HG03103 (cell line): ENCODE results near the gene DUSP9.
"Not testable (repeated sequence)": the region's sequence is repeated elsewhere in the genome, so short reads cannot be mapped to it uniquely, and the experiment has no call there.

ENCODE experiments used
- ATAC-seq: cut with Tn5 transposase; IDR thresholded peaks from one replicate; pipeline ENCODE4 v1.9.1; 2021; ENCODE audit warnings: low read depth; ENCODE audit not compliant: unreplicated experiment

Gene DUSP9

DNA sequence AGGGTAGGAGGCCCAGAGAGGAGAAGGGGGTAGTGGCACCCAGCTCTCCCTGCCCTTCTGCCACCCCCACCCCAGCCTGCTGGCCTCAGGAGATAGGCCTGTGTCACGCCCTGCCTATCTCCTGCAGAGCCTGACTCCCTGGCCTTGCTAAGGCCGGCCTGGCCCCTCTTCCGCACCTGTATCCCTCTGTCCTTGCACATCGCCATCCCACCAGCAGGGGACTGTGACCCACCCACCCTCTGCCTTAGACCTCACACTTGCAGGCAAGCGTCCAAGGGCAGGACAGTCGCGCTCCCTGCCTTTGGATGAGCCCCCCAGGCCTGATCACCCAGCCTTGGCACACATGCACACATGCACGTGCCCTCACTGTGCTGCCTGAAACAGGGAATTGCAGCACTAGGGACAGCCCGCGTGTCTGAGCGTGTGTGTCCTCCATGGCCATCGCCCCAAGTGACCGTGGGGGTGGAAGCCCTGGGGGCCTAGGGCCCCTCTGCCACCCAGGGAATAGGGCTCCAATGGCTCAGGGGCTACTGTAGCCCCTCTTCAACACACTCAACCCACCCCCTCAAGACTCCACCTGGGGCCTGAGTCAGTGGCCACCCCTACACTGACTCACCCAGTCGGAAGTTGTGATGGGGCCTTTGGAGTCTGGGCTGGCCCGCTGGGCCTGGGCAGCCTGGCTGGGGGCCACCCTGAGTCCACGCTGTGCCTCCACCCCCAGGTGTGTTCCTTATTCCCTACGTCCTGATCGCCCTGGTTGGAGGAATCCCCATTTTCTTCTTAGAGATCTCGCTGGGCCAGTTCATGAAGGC lies 42.9 kb downstream of the DUSP9 start:
- ATAC-seq: no peak

DNA sequence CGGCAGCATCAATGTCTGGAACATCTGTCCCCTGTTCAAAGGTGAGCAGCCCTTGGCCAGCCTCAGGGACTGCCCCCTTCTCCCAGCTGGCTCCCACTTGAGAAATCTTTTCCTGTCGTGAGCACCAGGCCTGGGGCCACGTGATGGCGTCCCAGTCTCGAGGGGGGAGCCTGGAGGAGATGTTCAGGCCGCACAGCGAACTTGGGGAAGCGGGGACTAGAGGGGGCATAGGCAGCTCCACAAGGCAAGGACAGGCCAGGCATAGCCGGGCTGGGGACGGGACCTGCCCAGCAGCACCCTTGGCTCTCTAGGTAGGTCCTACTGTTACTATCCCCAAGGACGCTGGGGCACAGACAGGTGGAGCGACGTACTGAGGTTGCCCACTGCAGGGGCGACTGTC lies 43.5 kb downstream of the DUSP9 start:
- no peak for ATAC-seq

DNA sequence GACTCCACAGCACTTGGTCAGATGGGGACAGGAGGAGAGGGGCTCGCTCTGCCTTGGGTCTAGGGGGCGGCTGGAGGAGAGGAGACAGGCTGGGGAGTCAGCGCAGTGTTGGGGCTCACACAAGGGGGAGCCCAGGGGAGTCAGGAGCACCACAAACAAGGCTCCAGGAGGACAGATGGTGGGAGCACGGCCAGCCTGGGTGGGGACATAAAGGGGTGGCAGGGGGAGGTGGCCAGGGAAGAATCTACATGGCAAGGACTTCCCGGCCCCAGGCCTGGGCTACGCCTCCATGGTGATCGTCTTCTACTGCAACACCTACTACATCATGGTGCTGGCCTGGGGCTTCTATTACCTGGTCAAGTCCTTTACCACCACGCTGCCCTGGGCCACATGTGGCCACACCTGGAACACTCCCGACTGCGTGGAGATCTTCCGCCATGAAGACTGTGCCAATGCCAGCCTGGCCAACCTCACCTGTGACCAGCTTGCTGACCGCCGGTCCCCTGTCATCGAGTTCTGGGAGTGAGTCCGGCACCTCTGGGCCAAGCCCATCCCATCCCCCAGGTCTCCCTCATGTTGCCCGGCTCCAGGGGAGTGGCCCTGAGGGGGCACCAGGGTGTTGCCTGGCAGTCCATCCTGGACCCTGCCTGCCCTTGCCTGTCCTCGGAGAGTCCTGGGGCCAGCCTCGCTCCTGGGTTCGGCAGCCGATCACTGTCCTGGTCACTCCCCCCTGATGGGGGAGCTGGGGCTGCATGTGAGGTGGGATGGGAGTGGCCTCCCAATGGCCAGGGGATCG lies 44.2 kb downstream of the DUSP9 start:
- not testable (repeated sequence) for ATAC-seq

DNA sequence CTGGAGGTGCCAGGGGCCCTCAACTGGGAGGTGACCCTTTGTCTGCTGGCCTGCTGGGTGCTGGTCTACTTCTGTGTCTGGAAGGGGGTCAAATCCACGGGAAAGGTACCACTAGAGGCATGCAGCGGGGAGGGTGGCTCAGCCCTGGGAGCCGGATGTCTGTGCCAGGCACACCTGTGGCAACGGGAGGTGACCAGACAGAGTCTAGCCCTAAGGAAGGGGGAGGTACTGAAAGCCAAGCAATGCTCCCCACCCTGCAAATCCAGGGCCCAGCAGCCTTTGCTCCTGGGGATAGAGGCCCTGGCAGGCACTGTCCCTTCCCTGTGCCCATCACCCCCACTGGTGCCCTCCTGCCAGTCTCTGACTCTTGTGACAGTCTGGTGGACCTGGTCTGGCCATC lies 45.0 kb downstream of the DUSP9 start:
- ATAC-seq: no peak

DNA sequence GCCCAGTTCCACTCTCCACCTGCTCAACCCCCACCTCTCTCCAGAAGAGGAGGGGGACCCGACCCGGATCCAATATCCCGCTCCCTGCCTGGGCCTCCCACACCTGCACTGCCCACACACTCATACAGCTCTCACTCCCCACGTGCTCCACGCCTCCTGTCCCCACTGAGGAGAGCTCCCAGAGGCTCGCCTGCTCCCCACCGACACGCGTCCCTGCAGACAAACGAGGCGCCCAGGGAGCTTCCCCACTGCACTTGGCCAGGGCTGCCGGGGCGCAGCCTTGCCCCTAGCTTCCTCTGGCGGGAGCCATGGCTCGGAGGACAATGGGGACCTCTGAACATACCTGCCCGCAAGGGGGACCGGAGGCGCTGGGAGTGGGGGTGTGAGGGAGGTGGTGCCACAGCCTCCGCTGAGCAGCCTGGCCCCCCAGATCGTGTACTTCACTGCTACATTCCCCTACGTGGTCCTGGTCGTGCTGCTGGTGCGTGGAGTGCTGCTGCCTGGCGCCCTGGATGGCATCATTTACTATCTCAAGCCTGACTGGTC lies 45.7 kb downstream of the DUSP9 start:
- no peak for ATAC-seq

DNA sequence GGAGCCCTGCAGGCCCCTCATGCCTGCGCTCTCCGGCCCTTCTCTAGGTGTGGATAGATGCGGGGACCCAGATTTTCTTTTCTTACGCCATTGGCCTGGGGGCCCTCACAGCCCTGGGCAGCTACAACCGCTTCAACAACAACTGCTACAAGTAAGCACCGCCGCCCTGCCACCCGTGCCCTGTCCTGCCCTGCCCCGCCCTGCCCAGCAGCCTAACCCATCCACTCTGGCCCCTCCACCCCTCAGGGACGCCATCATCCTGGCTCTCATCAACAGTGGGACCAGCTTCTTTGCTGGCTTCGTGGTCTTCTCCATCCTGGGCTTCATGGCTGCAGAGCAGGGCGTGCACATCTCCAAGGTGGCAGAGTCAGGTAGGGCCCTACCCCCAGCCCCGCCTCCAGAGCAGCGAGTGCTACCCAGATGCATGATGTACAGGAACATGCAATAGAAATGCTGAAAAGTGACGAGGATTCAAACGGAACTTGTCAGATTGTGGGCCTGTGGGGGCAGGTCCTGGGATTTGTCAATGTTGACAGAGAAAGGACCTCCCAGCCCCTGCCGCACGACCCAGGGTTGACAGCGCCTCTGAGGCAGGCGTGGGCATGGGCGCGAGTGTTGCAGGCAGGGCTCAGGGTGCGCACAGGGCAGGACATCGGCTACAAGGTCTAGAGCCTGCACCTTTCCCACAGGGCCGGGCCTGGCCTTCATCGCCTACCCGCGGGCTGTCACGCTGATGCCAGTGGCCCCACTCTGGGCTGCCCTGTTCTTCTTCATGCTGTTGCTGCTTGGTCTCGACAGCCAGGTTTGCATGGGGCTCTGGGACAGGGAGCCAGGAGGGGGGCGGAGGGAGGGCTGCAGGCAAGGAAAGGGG lies 46.4 kb downstream of the DUSP9 start:
- no peak for ATAC-seq

DNA sequence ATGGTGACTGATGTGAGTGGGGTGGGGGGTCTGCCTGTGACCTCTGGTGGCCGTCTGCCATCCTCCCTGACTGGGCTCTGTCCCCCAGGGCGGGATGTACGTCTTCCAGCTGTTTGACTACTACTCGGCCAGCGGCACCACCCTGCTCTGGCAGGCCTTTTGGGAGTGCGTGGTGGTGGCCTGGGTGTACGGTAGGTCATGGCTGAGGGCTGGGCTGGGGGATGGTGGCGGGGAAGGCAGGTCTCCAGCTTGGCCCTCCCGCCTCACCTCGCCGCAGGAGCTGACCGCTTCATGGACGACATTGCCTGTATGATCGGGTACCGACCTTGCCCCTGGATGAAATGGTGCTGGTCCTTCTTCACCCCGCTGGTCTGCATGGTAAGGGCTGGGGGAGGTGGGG lies 47.3 kb downstream of the DUSP9 start:
- not testable (repeated sequence) for ATAC-seq

DNA sequence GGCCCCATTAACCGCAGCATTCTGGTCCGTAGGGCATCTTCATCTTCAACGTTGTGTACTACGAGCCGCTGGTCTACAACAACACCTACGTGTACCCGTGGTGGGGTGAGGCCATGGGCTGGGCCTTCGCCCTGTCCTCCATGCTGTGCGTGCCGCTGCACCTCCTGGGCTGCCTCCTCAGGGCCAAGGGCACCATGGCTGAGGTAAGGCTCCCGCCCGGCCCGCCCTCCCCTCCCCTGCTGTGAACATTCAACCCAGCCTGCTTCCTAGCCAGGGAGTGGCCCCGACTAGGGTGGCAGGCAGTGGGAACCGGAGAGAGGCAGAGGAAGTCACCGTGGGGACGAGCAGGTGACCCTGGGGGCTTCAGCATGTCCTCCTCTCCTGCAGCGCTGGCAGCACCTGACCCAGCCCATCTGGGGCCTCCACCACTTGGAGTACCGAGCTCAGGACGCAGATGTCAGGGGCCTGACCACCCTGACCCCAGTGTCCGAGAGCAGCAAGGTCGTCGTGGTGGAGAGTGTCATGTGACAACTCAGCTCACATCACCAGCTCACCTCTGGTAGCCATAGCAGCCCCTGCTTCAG lies 47.8 kb downstream of the DUSP9 start:
- ATAC-seq: no peak

DNA sequence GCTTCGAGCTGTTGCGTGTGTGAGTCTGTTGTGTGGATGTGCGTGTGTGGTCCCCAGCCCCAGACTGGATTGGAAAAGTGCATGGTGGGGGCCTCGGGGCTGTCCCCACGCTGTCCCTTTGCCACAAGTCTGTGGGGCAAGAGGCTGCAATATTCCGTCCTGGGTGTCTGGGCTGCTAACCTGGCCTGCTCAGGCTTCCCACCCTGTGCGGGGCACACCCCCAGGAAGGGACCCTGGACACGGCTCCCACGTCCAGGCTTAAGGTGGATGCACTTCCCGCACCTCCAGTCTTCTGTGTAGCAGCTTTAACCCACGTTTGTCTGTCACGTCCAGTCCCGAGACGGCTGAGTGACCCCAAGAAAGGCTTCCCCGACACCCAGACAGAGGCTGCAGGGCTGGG lies 49.1 kb downstream of the DUSP9 start:
- ATAC-seq: no peak

DNA sequence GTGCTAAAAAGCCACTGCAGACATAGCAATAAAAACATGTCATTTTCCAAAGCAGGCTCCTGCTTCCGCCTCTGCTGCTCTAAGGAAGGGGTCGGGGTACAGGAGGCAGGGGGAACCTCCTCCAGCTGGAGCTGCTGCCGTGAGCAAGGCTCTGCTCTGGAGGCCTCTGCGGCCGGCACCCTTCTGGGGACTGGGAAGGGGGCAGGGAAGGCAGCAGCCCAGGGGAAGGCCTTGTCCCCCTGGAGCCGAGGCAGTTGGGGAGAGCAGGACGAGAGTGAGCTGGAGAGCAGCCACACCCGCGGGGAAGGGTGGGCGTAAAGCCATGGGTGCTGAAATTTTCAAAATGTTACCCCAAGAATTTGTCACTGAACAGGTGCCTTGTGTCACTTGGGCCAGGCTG lies 49.5 kb downstream of the DUSP9 start:
- ATAC-seq: not testable (repeated sequence)

DNA sequence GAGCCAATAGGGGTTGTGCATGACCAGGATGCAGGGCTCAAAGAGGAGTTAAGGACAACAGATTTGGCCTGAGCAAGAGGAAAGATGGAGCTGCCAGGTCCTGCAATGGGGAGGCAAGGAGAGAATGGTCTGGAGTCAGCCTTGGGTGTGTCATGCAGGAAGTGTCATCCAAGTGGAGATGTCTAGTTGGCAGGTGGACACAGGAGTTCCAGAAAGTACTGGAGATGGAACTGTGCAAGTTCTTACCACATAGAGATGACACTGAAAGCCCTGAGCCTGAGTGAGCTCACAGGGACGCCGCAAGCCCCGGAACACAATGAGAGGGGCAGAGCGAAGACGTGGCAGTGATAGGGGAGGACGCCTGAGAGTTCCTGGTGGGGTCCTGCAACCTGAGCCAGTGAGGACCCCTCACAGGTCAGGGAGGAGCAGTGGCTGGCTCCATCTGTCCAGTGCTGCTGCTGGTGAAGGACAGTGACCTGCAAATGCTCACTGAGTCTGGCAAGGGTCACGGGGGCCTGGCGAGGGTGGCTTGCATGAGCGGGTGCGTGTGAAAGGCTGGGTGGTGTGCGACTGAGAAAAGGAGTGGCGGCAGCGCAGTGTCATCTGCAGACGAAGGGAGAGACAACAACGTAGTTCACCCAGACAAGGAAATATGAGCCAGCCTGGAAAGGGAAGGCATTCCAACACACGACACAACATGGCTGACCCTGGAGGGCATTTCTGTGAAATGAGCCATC lies 50.2 kb downstream of the DUSP9 start:
- ATAC-seq: not testable (repeated sequence)

DNA sequence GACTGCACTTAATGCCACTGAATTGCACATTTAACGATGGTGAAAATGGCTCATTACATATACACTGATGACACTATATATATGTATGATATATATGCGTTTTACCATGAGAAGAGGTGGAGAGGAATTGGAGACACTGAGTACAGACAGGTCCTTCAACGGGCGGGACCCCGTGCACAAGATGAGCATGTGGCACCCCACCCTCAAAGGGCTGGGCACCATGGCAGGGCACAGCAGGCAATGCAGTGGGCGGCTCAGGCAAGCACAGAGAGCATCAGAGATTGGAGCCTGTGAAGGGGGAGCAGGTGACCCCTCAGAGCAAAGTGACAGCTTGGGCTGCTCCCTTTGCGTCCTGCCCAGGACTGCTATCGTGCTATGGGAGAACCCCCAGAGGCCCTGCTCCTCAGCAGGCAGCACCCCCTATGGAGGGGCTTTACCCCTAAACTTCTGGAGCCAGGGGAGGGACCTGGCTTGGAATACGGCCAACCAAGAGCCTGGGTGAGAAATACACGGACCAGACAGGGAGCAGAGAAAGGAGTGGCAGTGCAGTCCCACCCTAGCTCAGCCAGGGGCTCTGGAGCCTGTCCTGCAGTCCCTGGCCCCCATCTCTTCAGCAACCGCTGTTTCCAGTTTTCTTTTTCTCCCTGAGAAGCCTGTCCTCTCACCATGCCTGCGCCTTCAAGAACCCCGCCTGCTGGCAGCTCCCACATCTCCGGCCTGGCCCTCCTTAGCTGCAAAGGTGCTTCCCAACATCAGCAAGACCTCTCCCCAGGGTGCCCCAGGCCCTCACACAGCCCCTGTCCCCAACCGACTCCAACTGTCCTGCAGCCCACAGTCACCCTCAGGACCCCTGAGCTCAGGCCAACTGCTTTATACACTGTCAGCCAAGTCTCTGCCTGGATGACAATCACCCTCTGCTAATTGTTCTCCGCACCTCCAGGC lies 51.2 kb downstream of the DUSP9 start:
- ATAC-seq: no peak

DNA sequence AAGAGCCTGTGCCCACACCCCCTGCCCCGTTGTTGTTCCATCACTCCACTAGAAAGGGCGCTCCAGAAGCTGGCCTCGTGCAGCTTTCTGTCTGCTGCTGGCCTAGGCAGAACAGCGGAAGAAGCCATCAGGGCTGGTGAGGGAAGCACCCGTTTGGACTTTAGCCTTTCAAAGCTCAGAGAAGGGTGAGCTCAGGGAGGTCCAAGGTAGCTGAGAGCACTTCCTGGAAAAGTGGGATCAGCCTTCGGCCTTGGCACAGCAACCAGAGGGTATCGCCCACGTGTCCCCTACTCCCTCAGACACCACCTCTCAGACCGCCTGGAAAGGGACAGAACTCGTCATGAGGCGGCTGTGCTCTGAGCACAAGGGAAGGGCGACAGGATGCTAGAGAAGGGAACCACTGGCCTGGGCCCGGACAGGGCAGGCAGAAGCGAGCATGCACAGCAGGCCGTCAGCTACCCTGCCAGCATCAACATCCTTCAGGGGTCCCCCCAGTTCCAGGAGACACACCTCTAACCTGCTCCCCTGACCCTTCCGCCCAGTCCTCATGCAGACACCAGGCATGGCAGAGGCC lies 52.3 kb downstream of the DUSP9 start:
- not testable (repeated sequence) for ATAC-seq

DNA sequence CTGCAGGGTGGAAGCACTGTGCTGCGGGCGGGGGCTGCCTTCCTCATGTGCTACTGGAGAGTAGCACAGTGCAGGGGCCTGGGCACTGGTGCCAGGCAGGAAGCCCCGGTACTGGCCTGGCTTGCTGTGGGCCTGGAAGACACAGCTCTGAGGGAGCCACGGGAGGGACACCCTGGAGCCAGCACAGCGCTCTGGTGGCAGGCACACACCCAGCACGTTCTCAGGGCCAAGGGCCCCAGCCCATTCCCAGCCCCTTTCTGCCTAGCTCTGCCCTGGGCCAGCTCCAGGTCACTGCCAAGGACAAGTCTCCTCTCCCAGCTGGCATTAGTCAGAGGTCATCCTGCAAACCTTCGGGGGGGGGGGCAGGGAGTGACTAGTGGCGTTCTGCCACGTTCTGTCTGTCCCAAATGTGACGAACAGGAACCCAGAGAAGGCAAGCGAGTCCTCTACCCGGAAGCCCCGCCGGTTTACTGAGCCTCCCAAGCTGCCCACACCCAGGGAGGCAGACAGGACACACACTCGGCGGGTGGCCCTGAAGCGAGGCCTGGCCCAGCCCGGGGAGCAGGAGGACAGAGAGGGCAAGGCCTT lies 52.9 kb downstream of the DUSP9 start:
- not testable (repeated sequence) for ATAC-seq

DNA sequence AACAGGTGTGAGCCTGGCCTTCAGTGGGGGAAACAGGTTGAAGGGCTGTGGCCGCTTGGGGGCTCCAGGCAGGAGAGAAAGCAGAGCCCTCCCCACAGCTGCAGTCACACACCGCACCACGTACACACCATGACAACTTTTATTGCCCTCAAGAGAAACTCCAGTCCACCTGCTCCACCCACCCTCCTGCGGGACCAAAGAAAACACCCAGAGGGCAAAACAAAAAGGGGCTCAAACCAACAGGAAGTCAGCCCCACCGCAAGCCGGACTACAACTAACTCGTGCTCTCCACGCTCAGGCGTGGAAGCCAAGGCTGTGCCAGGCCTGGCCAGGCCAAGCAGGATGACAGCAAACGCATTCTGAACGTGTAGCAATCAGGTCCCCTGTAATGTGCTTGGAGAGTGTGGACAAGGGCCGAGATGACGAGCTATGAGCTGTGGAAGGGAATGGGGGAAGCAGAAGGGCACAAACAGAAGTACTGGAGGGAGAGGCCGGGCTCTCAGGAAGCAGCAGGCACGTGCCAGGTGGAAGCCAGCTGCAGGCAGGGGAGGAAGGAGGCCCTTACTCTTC lies 53.5 kb downstream of the DUSP9 start:
- no peak for ATAC-seq
